ENCODE data around the gene ZNF789. TPM values are rescaled to one million over a fixed set of nuclear protein-coding genes. Genes with fewer than 3 reads are reported as not detected.
A peak's percentile ranks its signal among the peaks of the same experiment; 100 is the strongest.

Gene ZNF789
- total RNA-seq, 1 donor from 2014 or later: 21.7 TPM

GRCh38 chr7:99457050-99457649, 15.5 kb upstream of the ZNF789 start:
- Mint-ChIP-seq H3K9me3 (ENCODE audit: unreplicated experiment) (no peaks in the 10 kb centered on the region), H3K27ac (ENCODE audit: unreplicated experiment) (peak overlapping the region; percentile 58), H3K27me3 (ENCODE audit: low read depth, unreplicated experiment) (no peaks in the 10 kb centered on the region), H3K4me1 (ENCODE audit: low read depth, unreplicated experiment) (peaks cover 7% of the 10 kb centered on the region), H3K36me3 (ENCODE audit: low read depth, unreplicated experiment) (peaks cover 26% of the 10 kb centered on the region), H3K4me3 (ENCODE audit: unreplicated experiment) (no peak overlapping the region)
- peaks cover 74% of the 10 kb centered on the region for H4K20me1 ChIP-seq (ENCODE audit: insufficient read depth, low read length)
- no peak overlapping the region for H2AFZ ChIP-seq (ENCODE audit: low read depth, low read length)
- DNase-seq (ENCODE audit: low read depth): no peak
- H3K4me1 ChIP-seq (ENCODE audit: insufficient read depth, low read length): no peaks in the 10 kb centered on the region
- no peak overlapping the region for H3K4me2 ChIP-seq (ENCODE audit: low read length)
- H3K4me3 ChIP-seq (ENCODE audit: insufficient read depth, low read depth, low read length): no peak overlapping the region
- H3K9me3 ChIP-seq (ENCODE audit: insufficient read depth, low read depth, low read length): no peaks in the 10 kb centered on the region
- H3K27ac ChIP-seq (ENCODE audit: low read depth, low read length): no peak overlapping the region
- H3K79me2 ChIP-seq (ENCODE audit: insufficient read depth, low read length): peaks cover 82% of the 10 kb centered on the region
- H3K36me3 ChIP-seq (ENCODE audit: insufficient read depth, low read length): peaks cover 28% of the 10 kb centered on the region
- H3K9ac ChIP-seq (ENCODE audit: low read length): no peak overlapping the region
- TF ChIP-seq EZH2 (IDR thresholded peaks at IDR 0.05; ENCODE audit: insufficient read depth, low read length): no peak
- no peak for TF ChIP-seq CTCF (IDR thresholded peaks at IDR 0.05; ENCODE audit: insufficient read depth, low read depth, low read length)
- no peaks in the 10 kb centered on the region for H3K27me3 ChIP-seq (ENCODE audit: insufficient read depth, low read length)
- no peak for FAIRE-seq

- H3K9me3 ChIP-seq (ENCODE audit: insufficient read depth, low read depth, low read length): no peaks in the 10 kb centered on the region
- Mint-ChIP-seq H3K27me3 (ENCODE audit: low read depth, unreplicated experiment) (no peaks in the 10 kb centered on the region), H3K4me1 (ENCODE audit: low read depth, unreplicated experiment) (peaks cover 7% of the 10 kb centered on the region), H3K27ac (ENCODE audit: unreplicated experiment) (no peak overlapping the region), H3K36me3 (ENCODE audit: low read depth, unreplicated experiment) (peaks cover 24% of the 10 kb centered on the region), H3K4me3 (ENCODE audit: unreplicated experiment) (no peak overlapping the region), H3K9me3 (ENCODE audit: unreplicated experiment) (no peaks in the 10 kb centered on the region)
- H3K4me2 ChIP-seq (ENCODE audit: low read length): no peak overlapping the region
- H3K79me2 ChIP-seq (ENCODE audit: insufficient read depth, low read length): peaks cover 89% of the 10 kb centered on the region
- DNase-seq (ENCODE audit: low read depth) (no peak), FAIRE-seq (no peak)
- no peaks in the 10 kb centered on the region for H3K4me1 ChIP-seq (ENCODE audit: insufficient read depth, low read length)
- no peaks in the 10 kb centered on the region for H3K27me3 ChIP-seq (ENCODE audit: insufficient read depth, low read length)
- H4K20me1 ChIP-seq (ENCODE audit: insufficient read depth, low read length): peaks cover 73% of the 10 kb centered on the region
- H3K27ac ChIP-seq (ENCODE audit: low read depth, low read length): no peak overlapping the region
- no peak overlapping the region for H3K9ac ChIP-seq (ENCODE audit: low read length)
- TF ChIP-seq CTCF (IDR thresholded peaks at IDR 0.05; ENCODE audit: insufficient read depth, low read depth, low read length): no peak
- no peak for TF ChIP-seq EZH2 (IDR thresholded peaks at IDR 0.05; ENCODE audit: insufficient read depth, low read length)
- H3K4me3 ChIP-seq (ENCODE audit: insufficient read depth, low read depth, low read length): no peak overlapping the region
- H3K36me3 ChIP-seq (ENCODE audit: insufficient read depth, low read length): peaks cover 32% of the 10 kb centered on the region
- no peak overlapping the region for H2AFZ ChIP-seq (ENCODE audit: low read depth, low read length)
Observed at GRCh38 chr7:99457650-99458493, 14.8 kb upstream of the ZNF789 start.

GRCh38 chr7:99459087-99459486, 13.6 kb upstream of the ZNF789 start:
- no peak overlapping the region for H3K4me3 ChIP-seq (ENCODE audit: insufficient read depth, low read depth, low read length)
- H3K9me3 ChIP-seq (ENCODE audit: insufficient read depth, low read depth, low read length): no peaks in the 10 kb centered on the region
- peaks cover 38% of the 10 kb centered on the region for H3K36me3 ChIP-seq (ENCODE audit: insufficient read depth, low read length)
- no peak overlapping the region for H3K9ac ChIP-seq (ENCODE audit: low read length)
- TF ChIP-seq CTCF (IDR thresholded peaks at IDR 0.05; ENCODE audit: insufficient read depth, low read depth, low read length): peak; percentile 27
- no peak for TF ChIP-seq EZH2 (IDR thresholded peaks at IDR 0.05; ENCODE audit: insufficient read depth, low read length)
- Mint-ChIP-seq H3K4me1 (ENCODE audit: low read depth, unreplicated experiment) (peaks cover 7% of the 10 kb centered on the region), H3K27ac (ENCODE audit: unreplicated experiment) (no peak overlapping the region), H3K27me3 (ENCODE audit: low read depth, unreplicated experiment) (no peaks in the 10 kb centered on the region), H3K36me3 (ENCODE audit: low read depth, unreplicated experiment) (peaks cover 22% of the 10 kb centered on the region), H3K4me3 (ENCODE audit: unreplicated experiment) (no peak overlapping the region), H3K9me3 (ENCODE audit: unreplicated experiment) (no peaks in the 10 kb centered on the region)
- H3K27ac ChIP-seq (ENCODE audit: low read depth, low read length): no peak overlapping the region
- no peaks in the 10 kb centered on the region for H3K27me3 ChIP-seq (ENCODE audit: insufficient read depth, low read length)
- no peak for DNase-seq (ENCODE audit: low read depth)
- H3K4me1 ChIP-seq (ENCODE audit: insufficient read depth, low read length): no peaks in the 10 kb centered on the region
- no peak for FAIRE-seq
- H2AFZ ChIP-seq (ENCODE audit: low read depth, low read length): no peak overlapping the region
- H3K4me2 ChIP-seq (ENCODE audit: low read length): no peak overlapping the region
- H4K20me1 ChIP-seq (ENCODE audit: insufficient read depth, low read length): peaks cover 80% of the 10 kb centered on the region
- peaks cover 99% of the 10 kb centered on the region for H3K79me2 ChIP-seq (ENCODE audit: insufficient read depth, low read length)

Data from astrocyte (in vitro differentiated cells and primary cell).